Activated T-cell treated with anti-CD3 and anti-CD28 coated beads for 24 hours (primary cell): ENCODE measurements around the gene LRRFIP1.

ENCODE experiments used
- DNase-seq: peaks from one replicate; pipeline ENCODE4 v3.0.0-alpha.2; 2020; ENCODE audit warnings: low read depth

LRRFIP1 gene

GRCh38 chr2:237704501-237705434 is 77.4 kb downstream of the LRRFIP1 start:
- DNase-seq, result no peak

- no peak for DNase-seq
These were observed 78.9 kb downstream of the LRRFIP1 start for GRCh38 chr2:237706257-237706656.

DNA sequence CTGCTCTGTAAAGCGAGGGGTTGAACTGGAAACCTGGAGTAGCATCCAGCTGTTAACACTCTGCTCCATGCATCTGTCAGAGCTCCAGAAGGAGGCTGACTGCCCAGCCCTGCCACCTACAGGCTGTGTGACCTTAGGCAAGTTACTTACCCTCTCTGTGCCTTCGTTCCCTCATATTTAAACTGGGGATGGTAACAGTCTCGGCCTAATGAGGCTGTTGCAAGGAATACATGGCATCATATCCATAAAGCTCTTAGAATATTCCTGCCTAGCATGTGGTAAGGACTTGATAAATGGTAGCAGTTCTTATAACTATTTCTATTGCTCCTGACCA is 80.6 kb downstream of the LRRFIP1 start:
- no peak for DNase-seq

DNA sequence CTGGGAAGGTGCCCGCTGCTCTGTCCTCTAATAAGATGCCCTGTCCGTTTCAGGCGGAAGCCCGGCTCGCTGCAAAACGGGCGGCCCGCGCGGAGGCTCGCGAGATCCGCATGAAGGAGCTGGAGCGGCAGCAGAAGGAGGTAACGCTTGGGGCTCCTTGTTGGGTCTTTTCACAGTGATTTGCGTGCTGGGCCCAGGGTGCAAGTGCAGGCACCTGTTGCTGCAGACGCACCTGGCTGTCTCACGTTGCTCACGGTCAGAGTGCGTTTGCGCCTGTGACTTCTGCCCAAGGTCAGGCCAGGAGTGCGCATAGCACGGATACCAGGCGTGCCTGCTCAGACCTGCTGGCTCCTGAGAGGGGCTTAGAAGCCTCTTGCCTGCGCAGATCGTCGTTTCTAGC is 81.1 kb downstream of the LRRFIP1 start:
- DNase-seq, result no peak

GRCh38 chr2:237708961-237709360 is 81.6 kb downstream of the LRRFIP1 start:
- DNase-seq, result no peak

DNA sequence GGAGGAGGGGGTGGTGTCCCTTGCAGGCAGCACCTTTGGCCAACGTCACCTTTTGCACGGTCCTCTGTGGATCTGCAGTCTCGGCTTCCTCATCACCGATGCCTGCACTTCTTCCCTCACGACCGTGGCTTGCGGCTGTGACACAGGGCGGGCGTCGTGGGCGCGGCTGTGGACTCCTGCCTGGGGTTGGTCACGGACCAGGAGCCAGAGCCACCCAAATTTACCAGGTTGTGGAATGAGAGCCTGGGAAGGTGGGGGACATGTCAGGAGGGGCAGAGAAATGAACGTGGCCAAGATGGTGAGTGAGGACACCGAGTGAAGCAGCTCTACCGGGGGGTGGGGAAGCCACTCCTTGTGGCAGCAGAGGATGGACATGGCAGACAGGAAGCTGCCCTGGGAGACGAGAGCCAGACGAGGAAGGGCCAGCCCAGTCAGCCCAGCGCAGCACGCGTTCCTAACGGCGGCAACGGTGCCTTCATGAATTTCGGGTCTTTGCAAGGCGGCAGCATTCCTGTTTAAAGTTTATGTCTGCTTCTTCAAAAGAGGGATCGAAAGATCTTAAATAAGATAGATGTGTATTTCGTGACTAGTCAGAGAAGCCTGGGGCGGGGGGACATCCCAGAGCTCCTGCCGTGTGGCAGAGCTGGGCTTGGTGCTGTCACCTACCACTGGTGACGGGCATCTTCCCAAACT is 84.2 kb downstream of the LRRFIP1 start:
- DNase-seq, result no peak

- no peak for DNase-seq
These were observed 85.3 kb downstream of the LRRFIP1 start for GRCh38 chr2:237712477-237713377.

GRCh38 chr2:237714690-237715458 is 87.5 kb downstream of the LRRFIP1 start:
- DNase-seq, result no peak

DNA sequence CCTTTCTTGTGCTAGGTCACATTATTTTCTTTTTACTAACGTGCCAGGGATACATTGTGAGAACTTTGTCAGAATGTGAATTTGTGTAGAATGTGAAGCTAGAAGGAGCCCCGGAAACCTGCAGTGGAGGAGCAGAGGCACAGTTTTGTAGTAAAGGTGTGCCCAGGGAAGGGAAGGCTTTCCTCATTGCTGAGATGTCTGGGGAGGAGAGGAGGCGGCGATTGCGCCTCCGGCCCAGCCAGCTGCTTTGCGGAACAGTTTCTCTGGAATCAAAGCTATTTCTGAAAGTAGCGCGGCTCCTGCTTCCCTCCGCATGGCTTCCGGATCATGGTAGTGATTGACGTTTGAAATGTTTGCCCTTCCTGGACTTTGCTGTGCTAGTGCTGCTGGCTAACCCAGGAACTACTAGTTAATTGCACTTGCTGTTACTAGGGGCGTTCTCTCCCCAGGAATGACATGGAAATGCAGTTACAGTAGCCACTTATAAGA is 88.1 kb downstream of the LRRFIP1 start:
- DNase-seq, result no peak

DNA sequence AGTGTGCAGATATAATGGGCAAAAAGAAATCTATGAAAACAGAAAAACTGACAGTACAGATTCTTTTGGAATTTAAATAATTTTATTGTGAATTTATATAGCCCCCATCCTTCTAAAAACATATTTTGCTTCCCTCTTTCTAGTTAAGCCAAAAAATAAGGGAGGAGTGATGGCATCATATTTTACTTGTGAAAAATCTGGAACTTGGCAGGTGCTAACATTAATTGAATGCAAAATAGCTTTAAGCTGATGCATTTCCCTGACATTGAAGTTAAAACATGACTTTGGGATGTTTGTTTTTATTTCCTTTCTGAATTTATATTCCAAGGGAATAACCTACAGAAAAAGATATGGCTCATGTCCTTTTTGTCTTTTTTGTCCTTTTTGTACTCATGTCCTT is 88.6 kb downstream of the LRRFIP1 start:
- no peak for DNase-seq

- DNase-seq, result no peak
These were observed 90.2 kb downstream of the LRRFIP1 start for GRCh38 chr2:237717366-237718276.

GRCh38 chr2:237718277-237718634 is 90.9 kb downstream of the LRRFIP1 start:
- no peak for DNase-seq

GRCh38 chr2:237720444-237720843 is 93.1 kb downstream of the LRRFIP1 start:
- DNase-seq, result no peak

DNA sequence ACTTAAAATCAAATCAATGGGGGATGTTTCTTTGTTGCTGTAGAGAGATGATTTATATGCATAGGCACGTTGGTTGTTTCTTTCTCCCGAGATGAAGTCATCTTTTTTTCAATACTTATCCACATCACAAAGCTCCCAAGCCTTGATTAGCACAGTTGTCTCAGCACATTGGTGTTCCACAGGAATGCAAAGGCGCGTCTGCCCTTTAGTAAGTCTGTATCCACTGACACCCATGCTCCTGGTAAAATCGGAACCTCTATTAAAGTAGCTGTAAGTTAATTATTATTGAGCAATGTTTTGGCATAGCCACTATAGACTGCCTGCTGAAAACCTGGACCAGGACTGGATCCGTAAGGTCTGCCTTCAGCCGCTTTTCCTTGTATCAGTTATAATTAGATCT is 93.6 kb downstream of the LRRFIP1 start:
- DNase-seq, result no peak

DNA sequence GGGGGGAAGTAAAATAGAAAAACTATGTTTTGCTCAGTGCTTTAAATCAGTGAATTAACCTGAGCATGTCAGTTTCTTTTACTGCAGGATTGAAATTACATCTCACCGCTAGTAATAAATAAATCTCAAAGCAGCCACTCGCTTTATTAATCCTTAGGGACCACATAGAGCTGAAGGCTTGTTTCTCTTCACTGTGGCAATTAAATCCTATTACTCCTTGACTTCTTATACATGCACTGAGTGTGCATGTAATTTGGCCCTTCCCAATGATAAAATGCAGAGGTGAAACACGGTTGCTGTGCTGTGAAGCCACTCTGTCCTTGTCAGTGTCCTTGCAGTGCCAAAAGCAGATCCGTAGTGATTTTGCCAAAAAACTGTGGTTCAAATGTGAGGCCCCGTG is 94.1 kb downstream of the LRRFIP1 start:
- DNase-seq, result no peak

- DNase-seq, result no peak
These were observed 95.2 kb downstream of the LRRFIP1 start for GRCh38 chr2:237722616-237723015.

- DNase-seq, result no peak
These were observed 95.6 kb downstream of the LRRFIP1 start for GRCh38 chr2:237723023-237723422.

GRCh38 chr2:237723602-237724001 is 96.2 kb downstream of the LRRFIP1 start:
- DNase-seq, result no peak

GRCh38 chr2:237724811-237725478 is 97.6 kb downstream of the LRRFIP1 start:
- no peak for DNase-seq

- no peak for DNase-seq
These were observed 98.3 kb downstream of the LRRFIP1 start for GRCh38 chr2:237725661-237726060.
